Spleen (tissue), 11 donors: ENCODE measurements around the gene CHMP3. TPM values are rescaled to one million over a fixed set of nuclear protein-coding genes. Genes with fewer than 3 reads are reported as not detected.
"Not testable (repeated sequence)": the region's sequence is repeated elsewhere in the genome, so short reads cannot be mapped to it uniquely, and the experiment has no call there.

ENCODE experiments used
- DNase-seq: peaks from one replicate; pipeline ENCODE4 v3.0.0-alpha.2; 2020
- H3K27ac ChIP-seq, 8 donors: fragments of 200-600 bp; sonication (generic) in 7 of 8; 1 replicate in 4 of 8; 2 replicates in 4 of 8; pipeline versions ENCODE4 v1.5.0 to v1.8.0; 2016 to 2021; ENCODE audit warnings: inconsistent platforms in 4 of 8, mild to moderate bottlenecking in 4 of 8, moderate library complexity in 1 of 8
- H3K27me3 ChIP-seq, 7 donors: fragments of 200-600 bp; sonication (generic) in 6 of 7; replicated peaks in 1 of 7; 1 replicate in 4 of 7; 2 replicates in 3 of 7; pipeline versions ENCODE4 v1.5.0 to v1.8.0; 2016 to 2021; ENCODE audit warnings: inconsistent platforms in 3 of 7, mild to moderate bottlenecking in 1 of 7
- H3K36me3 ChIP-seq, 6 donors: fragments of 200-600 bp; sonication (generic) in 5 of 6; 1 replicate in 4 of 6; 2 replicates in 2 of 6; pipeline versions ENCODE4 v1.5.0 to v1.8.0; 2016 to 2021; ENCODE audit warnings: inconsistent platforms in 2 of 6
- H3K4me1 ChIP-seq, 6 donors: fragments of 200-600 bp; sonication (generic) in 5 of 6; 1 replicate in 3 of 6; 2 replicates in 3 of 6; pipeline versions ENCODE4 v1.5.0 to v1.8.0; 2016 to 2021; ENCODE audit warnings: inconsistent platforms in 3 of 6
- H3K4me3 ChIP-seq, 8 donors: fragments of 200-600 bp; sonication (generic) in 7 of 8; 1 replicate in 4 of 8; 2 replicates in 4 of 8; pipeline versions ENCODE4 v1.5.0 to v1.8.0; 2016 to 2021; ENCODE audit warnings: inconsistent platforms in 4 of 8, mild to moderate bottlenecking in 4 of 8, moderate library complexity in 2 of 8
- H3K9me3 ChIP-seq, 8 donors: fragments of 200-600 bp; sonication (generic) in 7 of 8; 1 replicate in 4 of 8; 2 replicates in 4 of 8; pipeline versions ENCODE4 v1.5.0 to v1.8.0; 2016 to 2021; ENCODE audit warnings: inconsistent platforms in 4 of 8
- POLR2A ChIP-seq, 3 donors: fragments of 450-650 bp; IDR thresholded peaks; one replicate each; pipeline ENCODE4 v1.5.1; 2017; ENCODE audit warnings: antibody characterized with exemption in 3 of 3, mild to moderate bottlenecking in 1 of 3
- POLR2AphosphoS5 ChIP-seq, 3 donors: sonication (generic); formaldehyde crosslinking; IDR thresholded peaks; one replicate each; pipeline ENCODE4 v1.5.1; 2017; ENCODE audit warnings: antibody characterized with exemption in 3 of 3
- WGBS, 5 donors: extraction: QIAGEN DNeasy Blood & Tissue Kit in 3 of 5; methylation state at CpG; one replicate each; pipeline versions ENCODE4 v1.1.5 to v1.1.7; 2013 to 2018; 5-methylcytosine and 5-hydroxymethylcytosine counted together
- intact Hi-C: fragments of 100-400 bp; cut with DNase I; formaldehyde crosslinking; loops from one replicate; pipeline ENCODE4 v1.15.0; 2023; ENCODE audit warnings: low total_unique reads
- polyA plus RNA-seq, 3 donors: library from polyadenylated mRNA; stranded (reverse); fragments of 200-250 nt; gene quantifications; one replicate each; pipeline ENCODE4 v1.2.1, GENCODE V29; 2013
- total RNA-seq, 7 donors: library from RNA; depleted of rRNA in 3 of 7; stranded (reverse); fragments of >200 nt in 3 of 7; fragmentation: NEBNext Ultra II Directional in 4 of 7; extraction: Animal tissue kit (Norgen Biotek cat#: 25700) in 4 of 7; gene quantifications; one replicate each; pipeline versions ENCODE4 v1.1.0 to v1.2.1, GENCODE V29; 2016 to 2021
- TF ChIP-seq, protein P1 (sequence below), 11 experiments: fragments of 200-600 bp in 7 of 11; fragments of 450-650 bp in 4 of 11; sonication (generic) in 4 of 11; IDR thresholded peaks in 8 of 11; conservative IDR thresholded peaks in 3 of 11; 1 replicate in 7 of 11; 2 replicates in 4 of 11; pipeline versions ENCODE4 v1.4.0 to v1.8.0; 2016 to 2021; ENCODE audit warnings: antibody characterized with exemption in 11 of 11, inconsistent platforms in 4 of 11, mild to moderate bottlenecking in 1 of 11
- donor health status: healthy with polysubstance abuse.
- donor health status: DM: no; HTN: no; CAD: no; lungs with moderate emphysema.
- donor health status: DM: no; HTN: no; CAD: no.
- donor health status: Bipolar disorder and iron deficiency.
- donor health status: healthy.
- donor health status: DM: no; HTN: no; CAD: no.
- donor health status: DM: yes; HTN: yes; CAD: no.

Gene CHMP3
- total and polyA plus RNA-seq, 10 donors, result 33.6 to 125 (median 79.3) TPM

DNA sequence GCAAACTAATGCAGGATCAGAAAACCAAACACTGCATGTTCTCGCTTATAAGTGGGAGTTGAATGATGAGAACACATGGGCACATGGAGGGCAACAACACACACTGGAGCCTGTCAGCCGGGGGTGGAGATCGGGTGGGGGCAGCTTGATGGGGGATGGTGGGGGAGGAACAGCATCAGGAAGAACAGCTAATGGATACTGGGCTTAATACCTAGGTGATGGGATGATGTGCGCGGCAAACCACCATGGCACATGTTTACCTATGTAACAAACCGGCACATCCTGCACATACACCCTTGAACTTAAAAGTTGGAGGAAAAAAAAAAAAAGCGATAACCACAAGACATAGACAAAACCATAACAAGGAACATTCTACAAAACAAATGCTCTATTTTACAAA lies 10.4 kb downstream of the CHMP3 start:
- Histone ChIP-seq H3K4me1 (peaks cover 0 to 58% (median 8%) of the 10 kb centered on the region in 6 donors), H3K4me3 (no peak overlapping the region), H3K36me3 (peaks cover 0 to 45% (median 14%) of the 10 kb centered on the region in 6 donors), H3K27ac (no peak overlapping the region), H3K9me3 (peaks cover 0 to 32% (median 20%) of the 10 kb centered on the region in 8 donors), H3K27me3 (no peaks in the 10 kb centered on the region)
- no peak for DNase-seq
- intact Hi-C loops, result no loop called here
- WGBS, 5 donors, result 79 to 93% (median 90%) methylated on average over 7 of the region's 7 CpGs
- TF ChIP-seq, protein P1, sequence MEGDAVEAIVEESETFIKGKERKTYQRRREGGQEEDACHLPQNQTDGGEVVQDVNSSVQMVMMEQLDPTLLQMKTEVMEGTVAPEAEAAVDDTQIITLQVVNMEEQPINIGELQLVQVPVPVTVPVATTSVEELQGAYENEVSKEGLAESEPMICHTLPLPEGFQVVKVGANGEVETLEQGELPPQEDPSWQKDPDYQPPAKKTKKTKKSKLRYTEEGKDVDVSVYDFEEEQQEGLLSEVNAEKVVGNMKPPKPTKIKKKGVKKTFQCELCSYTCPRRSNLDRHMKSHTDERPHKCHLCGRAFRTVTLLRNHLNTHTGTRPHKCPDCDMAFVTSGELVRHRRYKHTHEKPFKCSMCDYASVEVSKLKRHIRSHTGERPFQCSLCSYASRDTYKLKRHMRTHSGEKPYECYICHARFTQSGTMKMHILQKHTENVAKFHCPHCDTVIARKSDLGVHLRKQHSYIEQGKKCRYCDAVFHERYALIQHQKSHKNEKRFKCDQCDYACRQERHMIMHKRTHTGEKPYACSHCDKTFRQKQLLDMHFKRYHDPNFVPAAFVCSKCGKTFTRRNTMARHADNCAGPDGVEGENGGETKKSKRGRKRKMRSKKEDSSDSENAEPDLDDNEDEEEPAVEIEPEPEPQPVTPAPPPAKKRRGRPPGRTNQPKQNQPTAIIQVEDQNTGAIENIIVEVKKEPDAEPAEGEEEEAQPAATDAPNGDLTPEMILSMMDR (IDR thresholded peaks at IDR 0.05 in 8 of 11, conservative IDR thresholded peaks at IDR 0.05 in 3 of 11), result no peak
- TF ChIP-seq POLR2A (IDR thresholded peaks at IDR 0.05) (no peak), POLR2AphosphoS5 (IDR thresholded peaks at IDR 0.05) (no peak)

DNA sequence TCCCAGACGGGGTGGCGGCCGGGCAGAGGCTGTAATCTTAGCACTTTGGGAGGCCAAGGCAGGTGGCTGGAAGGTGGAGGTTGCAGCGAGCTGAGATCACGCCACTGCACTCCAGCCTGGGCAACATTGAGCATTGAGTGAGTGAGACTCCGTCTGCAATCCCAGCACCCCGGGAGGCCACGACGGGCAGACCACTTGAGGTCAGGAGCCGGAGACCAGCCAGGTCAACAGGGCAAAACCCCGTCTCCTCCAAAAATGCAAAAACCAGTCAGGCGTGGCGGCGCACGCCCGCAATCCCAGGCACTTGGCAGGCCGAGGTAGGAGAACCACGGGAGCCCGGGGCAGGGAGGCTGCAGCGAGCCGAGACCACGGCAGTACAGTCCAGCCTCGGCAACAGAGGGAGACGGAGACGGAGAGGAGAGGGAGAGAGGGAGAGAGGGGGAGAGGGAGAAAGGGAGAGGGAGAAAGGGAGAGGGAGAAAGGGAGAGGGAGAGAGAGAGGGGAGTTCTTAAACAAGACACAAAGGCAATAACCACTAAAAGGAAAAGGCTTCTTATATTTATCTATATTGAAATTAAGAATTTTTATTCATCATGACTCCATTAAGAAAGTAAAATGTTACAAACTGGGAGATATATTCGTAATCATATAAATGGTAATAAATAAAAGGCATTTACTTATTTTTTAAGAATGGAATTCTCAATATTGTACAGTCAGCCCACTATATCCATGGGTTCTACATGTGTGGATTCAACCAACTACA lies 13.1 kb downstream of the CHMP3 start:
- Histone ChIP-seq H3K9me3 (peaks cover 0 to 54% (median 40%) of the 10 kb centered on the region in 8 donors), H3K36me3 (peaks cover 0 to 56% (median 15%) of the 10 kb centered on the region in 6 donors), H3K4me1 (peaks cover 0 to 31% (median 3%) of the 10 kb centered on the region in 6 donors)
- H3K27me3 ChIP-seq, H3K27ac ChIP-seq, DNase-seq, H3K4me3 ChIP-seq, intact Hi-C loops: not testable (repeated sequence)
- WGBS, 5 donors, result 96 to 99% (median 98%) methylated on average over 20 to 26 of the region's 26 CpGs

DNA sequence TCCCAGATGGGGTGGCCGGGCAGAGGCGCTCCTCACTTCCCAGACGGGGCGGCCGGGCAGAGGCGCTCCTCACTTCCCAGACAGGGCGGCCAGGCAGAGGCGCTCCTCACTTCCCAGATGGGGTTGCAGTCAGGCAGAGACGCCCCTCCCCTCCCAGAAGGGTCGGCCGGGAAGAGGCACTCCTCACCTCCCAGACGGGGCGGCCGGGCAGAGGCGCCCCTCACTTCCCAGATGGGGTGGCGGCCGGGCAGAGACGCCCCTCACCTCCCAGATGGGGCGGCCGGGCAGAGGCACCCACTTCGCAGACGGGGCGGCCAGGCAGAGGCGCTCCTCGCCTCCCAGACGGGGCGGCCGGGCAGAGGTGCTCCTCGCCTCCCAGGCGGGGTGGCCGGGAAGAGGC lies 13.8 kb downstream of the CHMP3 start:
- H3K27ac ChIP-seq, H3K4me3 ChIP-seq, intact Hi-C loops, DNase-seq, H3K27me3 ChIP-seq: not testable (repeated sequence)
- Histone ChIP-seq H3K9me3 (peaks cover 0 to 55% (median 40%) of the 10 kb centered on the region in 8 donors), H3K4me1 (peaks cover 0 to 25% (median 3%) of the 10 kb centered on the region in 6 donors), H3K36me3 (peaks cover 0 to 56% (median 15%) of the 10 kb centered on the region in 6 donors)
- WGBS, 5 donors, result 93 to 99% (median 98%) methylated on average over 10 to 31 of the region's 31 CpGs

DNA sequence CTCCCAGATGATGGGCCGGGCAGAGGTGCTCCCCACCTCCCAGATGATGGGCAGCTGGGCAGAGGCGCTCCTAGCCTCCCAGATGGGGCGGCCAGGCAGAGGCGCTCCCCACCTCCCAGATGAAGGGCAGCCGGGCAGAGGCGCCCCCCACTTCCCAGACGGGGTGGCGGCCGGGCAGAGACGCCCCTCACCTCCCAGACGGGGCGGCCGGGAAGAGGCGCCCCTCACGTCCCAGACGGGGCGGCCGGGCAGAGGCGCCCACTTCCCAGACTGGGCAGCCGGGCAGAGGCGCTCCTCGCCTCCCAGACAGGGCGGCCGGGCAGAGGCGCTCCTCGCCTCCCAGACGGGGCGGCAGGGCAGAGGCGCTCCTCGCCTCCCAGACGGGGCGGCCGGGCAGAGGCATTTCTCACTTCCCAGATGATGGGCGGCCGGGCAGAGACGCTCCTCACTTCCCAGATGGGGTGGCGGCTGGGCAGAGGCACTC lies 14.3 kb downstream of the CHMP3 start:
- H3K4me3 ChIP-seq, H3K27ac ChIP-seq, DNase-seq, H3K27me3 ChIP-seq, intact Hi-C loops: not testable (repeated sequence)
- Histone ChIP-seq H3K36me3 (peaks cover 0 to 56% (median 15%) of the 10 kb centered on the region in 6 donors), H3K9me3 (peaks cover 0 to 55% (median 40%) of the 10 kb centered on the region in 8 donors), H3K4me1 (peaks cover 0 to 24% (median 4%) of the 10 kb centered on the region in 6 donors)
- 50 to 97% (median 93%) methylated on average over 4 to 37 of the region's 37 CpGs for WGBS, 5 donors

DNA sequence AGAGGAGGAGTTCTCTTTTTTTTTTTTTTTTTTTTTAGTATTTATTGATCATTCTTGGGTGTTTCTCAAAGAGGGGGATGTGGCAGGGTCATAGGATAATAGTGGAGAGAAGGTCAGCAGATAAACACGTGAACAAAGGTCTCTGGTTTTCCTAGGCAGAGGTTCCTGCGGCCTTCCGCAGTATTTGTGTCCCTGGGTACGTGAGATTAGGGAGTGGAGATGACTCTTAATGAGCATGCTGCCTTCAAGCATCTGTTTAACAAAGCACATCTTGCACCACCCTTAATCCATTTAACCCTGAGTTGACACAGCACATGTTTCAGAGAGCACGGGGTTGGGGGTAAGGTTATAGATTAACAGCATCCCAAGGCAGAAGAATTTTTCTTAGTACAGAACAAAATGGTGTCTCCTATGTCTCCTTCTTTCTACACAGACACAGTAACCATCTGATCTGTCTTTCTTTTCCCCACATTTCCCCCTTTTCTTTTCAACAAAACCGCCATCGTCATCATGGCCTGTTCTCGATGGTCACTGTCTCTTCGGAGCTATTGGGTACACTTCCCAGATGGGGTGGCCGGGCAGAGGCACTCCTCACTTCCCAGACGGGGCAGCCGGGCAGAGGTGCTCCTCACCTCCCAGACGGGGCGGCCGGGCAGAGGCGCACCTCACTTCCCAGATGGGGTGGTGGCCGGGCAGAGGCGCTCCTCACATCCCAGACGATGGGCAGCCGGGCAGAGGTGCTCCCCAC lies 14.9 kb downstream of the CHMP3 start:
- 92 to 96% (median 95%) methylated on average over 18 to 20 of the region's 20 CpGs for WGBS, 5 donors
- peaks cover 0 to 55% (median 40%) of the 10 kb centered on the region in 8 donors for H3K9me3 ChIP-seq
- intact Hi-C loops, H3K27ac ChIP-seq, DNase-seq, H3K4me3 ChIP-seq, H3K27me3 ChIP-seq: not testable (repeated sequence)
- peaks cover 0 to 24% (median 4%) of the 10 kb centered on the region in 6 donors for H3K4me1 ChIP-seq
- H3K36me3 ChIP-seq, result peaks cover 0 to 56% (median 15%) of the 10 kb centered on the region in 6 donors

DNA sequence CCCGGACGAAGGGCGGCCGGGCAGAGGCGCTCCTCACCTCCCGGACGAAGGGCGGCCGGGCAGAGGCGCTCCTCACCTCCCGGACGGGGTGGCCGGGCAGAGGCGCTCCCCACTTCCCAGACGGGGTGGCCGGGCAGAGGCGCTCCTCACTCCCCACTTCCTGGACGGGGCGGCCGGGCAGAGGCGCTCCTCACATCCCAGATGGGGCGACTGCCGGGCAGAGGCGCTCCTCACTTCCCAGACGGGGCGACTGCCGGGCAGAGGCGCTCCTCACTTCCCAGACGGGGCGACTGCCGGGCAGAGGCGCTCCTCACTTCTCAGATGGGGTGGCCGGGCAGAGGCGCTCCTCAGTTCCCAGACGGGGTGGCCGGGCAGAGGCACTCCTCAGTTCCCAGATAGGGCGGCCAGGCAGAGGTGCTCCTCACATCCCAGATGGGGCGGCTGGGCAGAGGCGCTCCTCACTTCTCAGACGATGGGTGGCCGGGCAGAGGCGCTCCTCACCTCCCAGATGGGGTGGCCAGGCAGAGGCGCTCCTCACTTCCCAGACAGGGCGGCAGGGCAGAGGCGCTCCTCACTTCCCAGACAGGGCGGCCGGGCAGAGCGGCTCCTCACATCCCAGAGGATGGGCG lies 17.8 kb downstream of the CHMP3 start:
- H3K27ac ChIP-seq, H3K4me3 ChIP-seq, intact Hi-C loops, DNase-seq, H3K27me3 ChIP-seq: not testable (repeated sequence)
- WGBS, 5 donors, result 94 to 96% (median 95%) methylated on average over 12 to 47 of the region's 49 CpGs
- Histone ChIP-seq H3K36me3 (peaks cover 0 to 56% (median 15%) of the 10 kb centered on the region in 6 donors), H3K9me3 (peaks cover 0 to 51% (median 38%) of the 10 kb centered on the region in 8 donors), H3K4me1 (peaks cover 0 to 31% (median 14%) of the 10 kb centered on the region in 6 donors)

DNA sequence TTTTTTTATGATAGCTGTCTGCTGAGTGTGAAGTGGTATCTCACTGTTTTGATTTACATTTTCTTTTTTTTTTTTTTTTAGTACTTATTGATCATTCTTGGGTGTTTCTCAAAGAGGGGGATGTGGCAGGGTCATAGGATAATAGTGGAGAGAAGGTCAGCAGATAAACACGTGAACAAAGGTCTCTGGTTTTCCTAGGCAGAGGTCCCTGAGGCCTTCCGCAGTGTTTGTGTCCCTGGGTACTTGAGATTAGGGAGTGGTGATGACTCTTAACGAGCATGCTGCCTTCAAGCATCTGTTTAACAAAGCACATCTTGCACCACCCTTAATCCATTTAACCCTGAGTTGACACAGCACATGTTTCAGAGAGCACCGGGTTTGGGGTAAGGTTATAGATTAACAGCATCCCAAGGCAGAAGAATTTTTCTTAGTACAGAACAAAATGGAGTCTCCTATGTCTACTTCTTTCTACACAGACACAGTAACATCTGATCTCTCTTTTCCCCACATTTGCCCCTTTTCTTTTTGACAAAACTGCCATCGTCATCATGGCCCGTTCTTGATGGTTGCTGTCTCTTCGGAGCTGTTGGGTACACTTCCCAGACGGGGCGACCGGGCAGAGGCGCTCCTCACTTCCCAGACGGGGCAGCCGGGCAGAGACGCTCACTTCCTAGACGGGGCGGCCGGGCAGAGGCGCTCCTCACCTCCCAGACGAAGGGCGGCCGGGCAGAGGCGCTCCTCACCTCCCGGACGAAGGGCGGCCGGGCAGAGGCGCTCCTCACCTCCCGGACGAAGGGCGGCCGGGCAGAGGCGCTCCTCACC lies 18.8 kb downstream of the CHMP3 start:
- peaks cover 0 to 42% (median 30%) of the 10 kb centered on the region in 8 donors for H3K9me3 ChIP-seq
- peak overlapping the region in 7 of 8 donors; percentile 1 to 51 (median 37) for H3K27ac ChIP-seq
- H3K4me3 ChIP-seq, DNase-seq, H3K27me3 ChIP-seq, intact Hi-C loops: not testable (repeated sequence)
- 91 to 97% (median 95%) methylated on average over 20 to 24 of the region's 32 CpGs for WGBS, 5 donors
- peaks cover 0 to 31% (median 14%) of the 10 kb centered on the region in 6 donors for H3K4me1 ChIP-seq
- H3K36me3 ChIP-seq, result peaks cover 0 to 46% (median 11%) of the 10 kb centered on the region in 6 donors
